Kidney (tissue), 14 donors: ENCODE results near the gene HPSE2. TPM values are rescaled to one million over a fixed set of nuclear protein-coding genes. Genes with fewer than 3 reads are reported as not detected.
A peak's percentile ranks its signal among the peaks of the same experiment; 100 is the strongest.

Experiments
- DNase-seq, 5 donors: peaks; one replicate each; pipeline ENCODE4 v3.0.0-alpha.2; 2013 to 2020
- FAIRE-seq: peaks from 2 replicates; lab custom pipeline; 2012; peaks lifted over from hg19 to GRCh38; lab: Jason Lieb, UNC
- H3K27ac ChIP-seq, 2 donors: one replicate each; pipeline ENCODE4 v1.7.0; 2013; ENCODE audit warnings: low read depth in 2 of 2, low read length in 2 of 2, inconsistent platforms in 1 of 2
- H3K27me3 ChIP-seq: one replicate; pipeline ENCODE4 v1.7.1; 2013; ENCODE audit warnings: low read length, inconsistent platforms; ENCODE audit not compliant: control insufficient read depth, insufficient read depth
- H3K36me3 ChIP-seq, 3 donors: one replicate each; pipeline versions ENCODE4 v1.7.0 to v1.7.1; 2013; ENCODE audit warnings: low read length in 3 of 3, control low read depth in 1 of 3, inconsistent platforms in 1 of 3; ENCODE audit not compliant: insufficient read depth in 3 of 3, control insufficient read depth in 2 of 3
- H3K4me1 ChIP-seq, 3 donors: one replicate each; pipeline versions ENCODE4 v1.7.0 to v1.7.1; 2013; ENCODE audit warnings: low read length in 3 of 3, inconsistent platforms in 1 of 3, low read depth in 1 of 3; ENCODE audit not compliant: control insufficient read depth in 2 of 3, insufficient read depth in 2 of 3
- H3K4me3 ChIP-seq, 3 donors: one replicate each; pipeline versions ENCODE4 v1.7.0 to v1.8.1; 2013; ENCODE audit warnings: low read length in 3 of 3, control low read depth in 1 of 3, inconsistent platforms in 1 of 3
- H3K9ac ChIP-seq, 3 donors: one replicate each; pipeline versions ENCODE4 v1.7.0 to v1.7.1; 2013; ENCODE audit warnings: low read length in 3 of 3, control low read depth in 1 of 3, inconsistent platforms in 1 of 3
- H3K9me3 ChIP-seq, 3 donors: one replicate each; pipeline versions ENCODE4 v1.7.0 to v1.7.1; 2013; ENCODE audit warnings: low read length in 3 of 3, control low read depth in 1 of 3, inconsistent platforms in 1 of 3; ENCODE audit not compliant: control insufficient read depth in 2 of 3, insufficient read depth in 1 of 3
- intact Hi-C: fragments of 100-400 bp; cut with DNase I; formaldehyde crosslinking; loops from one replicate; pipeline ENCODE4 v1.11.1; 2022
- polyA plus RNA-seq: library from polyadenylated mRNA; stranded (reverse); fragments of 350-450 nt; fragmentation: Illumina TruSeq; extraction: RNeasy Lipid Tissue Mini Kit (QIAGEN cat#74804); gene quantifications from one replicate; pipeline ENCODE4 v1.2.3, GENCODE V29; 2014; ENCODE audit warnings: low read depth, low replicate concordance; ENCODE audit not compliant: insufficient read depth
- total RNA-seq: library from RNA; stranded (reverse); fragmentation: NEBNext Ultra II Directional; extraction: Animal tissue kit (Norgen Biotek cat#: 25700); gene quantifications from one replicate; pipeline ENCODE4 v1.2.1, GENCODE V29; 2021
- TF ChIP-seq, protein P1 (sequence below): IDR thresholded peaks from 3 replicates; pipeline ENCODE4 v1.5.1; 2012; ENCODE audit warnings: mild to moderate bottlenecking, moderate library complexity, borderline replicate concordance; ENCODE audit not compliant: insufficient read depth; ENCODE audit errors: extremely low read depth
- donor health status: control.
- donor health status: control.
- donor health status: control.
- donor health status: control.
- donor health status: control.
- donor health status: DM: yes; HTN: yes; CAD: no.
- donor health status: Normal renal cell carcinoma (clear cell type).

The HPSE2 gene
- total and polyA plus RNA-seq, 2 donors from 2014 or later = 1.4 to 3.0 TPM

DNA sequence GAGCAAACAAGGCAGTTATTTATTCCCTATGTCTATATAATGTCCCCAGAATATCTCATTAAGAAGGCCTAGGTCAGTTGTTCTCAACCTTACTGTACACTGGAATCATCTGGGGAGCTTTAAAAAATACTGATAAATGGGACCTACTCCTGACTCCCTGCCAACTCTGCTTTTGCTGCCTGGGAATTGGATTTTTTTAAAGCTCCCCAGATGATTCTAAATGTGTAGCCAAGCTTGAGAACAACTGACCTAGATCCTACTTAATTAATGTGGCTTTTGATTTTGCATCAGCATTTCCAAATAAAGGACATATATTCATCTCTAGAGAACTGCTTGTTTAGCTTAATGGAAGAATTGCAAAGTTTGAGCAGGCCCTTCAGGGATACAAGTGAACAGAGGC is 697.2 kb downstream of the HPSE2 start:
- Histone ChIP-seq H3K4me3 (no peak overlapping the region), H3K9ac (no peak overlapping the region), H3K36me3 (no peaks in the 10 kb centered on the region), H3K4me1 (no peaks in the 10 kb centered on the region), H3K9me3 (no peaks in the 10 kb centered on the region), H3K27me3 (no peaks in the 10 kb centered on the region), H3K27ac (no peak overlapping the region)
- DNase-seq (peak in 3 of 5 donors; percentile 13 to 64 (median 53)), FAIRE-seq (no peak)
- intact Hi-C loops = no loop called here
- TF ChIP-seq, protein P1, sequence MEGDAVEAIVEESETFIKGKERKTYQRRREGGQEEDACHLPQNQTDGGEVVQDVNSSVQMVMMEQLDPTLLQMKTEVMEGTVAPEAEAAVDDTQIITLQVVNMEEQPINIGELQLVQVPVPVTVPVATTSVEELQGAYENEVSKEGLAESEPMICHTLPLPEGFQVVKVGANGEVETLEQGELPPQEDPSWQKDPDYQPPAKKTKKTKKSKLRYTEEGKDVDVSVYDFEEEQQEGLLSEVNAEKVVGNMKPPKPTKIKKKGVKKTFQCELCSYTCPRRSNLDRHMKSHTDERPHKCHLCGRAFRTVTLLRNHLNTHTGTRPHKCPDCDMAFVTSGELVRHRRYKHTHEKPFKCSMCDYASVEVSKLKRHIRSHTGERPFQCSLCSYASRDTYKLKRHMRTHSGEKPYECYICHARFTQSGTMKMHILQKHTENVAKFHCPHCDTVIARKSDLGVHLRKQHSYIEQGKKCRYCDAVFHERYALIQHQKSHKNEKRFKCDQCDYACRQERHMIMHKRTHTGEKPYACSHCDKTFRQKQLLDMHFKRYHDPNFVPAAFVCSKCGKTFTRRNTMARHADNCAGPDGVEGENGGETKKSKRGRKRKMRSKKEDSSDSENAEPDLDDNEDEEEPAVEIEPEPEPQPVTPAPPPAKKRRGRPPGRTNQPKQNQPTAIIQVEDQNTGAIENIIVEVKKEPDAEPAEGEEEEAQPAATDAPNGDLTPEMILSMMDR = no peak

DNA sequence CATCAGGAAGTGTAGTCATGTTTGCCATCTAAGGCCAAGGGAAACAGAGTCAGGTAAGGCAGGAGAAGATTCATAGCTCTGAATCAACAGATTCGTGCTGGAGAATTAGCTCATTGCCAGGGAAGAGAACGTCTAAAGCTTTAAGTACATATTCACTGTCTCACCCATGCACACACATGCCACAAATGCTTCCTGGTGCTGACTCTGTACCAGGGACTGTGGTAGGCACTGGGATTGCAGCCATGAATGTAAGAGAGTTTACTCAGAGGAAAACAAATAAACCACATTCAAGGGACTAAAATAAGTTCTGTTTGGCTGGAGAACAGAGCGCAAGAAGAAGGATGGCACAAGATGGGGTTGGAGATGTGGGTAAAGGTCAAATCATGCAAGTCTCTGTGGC is 699.1 kb downstream of the HPSE2 start:
- Histone ChIP-seq H3K27ac (no peak overlapping the region), H3K4me3 (no peak overlapping the region), H3K36me3 (no peaks in the 10 kb centered on the region), H3K9ac (no peak overlapping the region), H3K9me3 (no peaks in the 10 kb centered on the region), H3K27me3 (no peaks in the 10 kb centered on the region), H3K4me1 (no peaks in the 10 kb centered on the region)
- intact Hi-C loops = no loop called here
- DNase-seq = no peak
- TF ChIP-seq, protein P1 = no peak
- no peak for FAIRE-seq

DNA sequence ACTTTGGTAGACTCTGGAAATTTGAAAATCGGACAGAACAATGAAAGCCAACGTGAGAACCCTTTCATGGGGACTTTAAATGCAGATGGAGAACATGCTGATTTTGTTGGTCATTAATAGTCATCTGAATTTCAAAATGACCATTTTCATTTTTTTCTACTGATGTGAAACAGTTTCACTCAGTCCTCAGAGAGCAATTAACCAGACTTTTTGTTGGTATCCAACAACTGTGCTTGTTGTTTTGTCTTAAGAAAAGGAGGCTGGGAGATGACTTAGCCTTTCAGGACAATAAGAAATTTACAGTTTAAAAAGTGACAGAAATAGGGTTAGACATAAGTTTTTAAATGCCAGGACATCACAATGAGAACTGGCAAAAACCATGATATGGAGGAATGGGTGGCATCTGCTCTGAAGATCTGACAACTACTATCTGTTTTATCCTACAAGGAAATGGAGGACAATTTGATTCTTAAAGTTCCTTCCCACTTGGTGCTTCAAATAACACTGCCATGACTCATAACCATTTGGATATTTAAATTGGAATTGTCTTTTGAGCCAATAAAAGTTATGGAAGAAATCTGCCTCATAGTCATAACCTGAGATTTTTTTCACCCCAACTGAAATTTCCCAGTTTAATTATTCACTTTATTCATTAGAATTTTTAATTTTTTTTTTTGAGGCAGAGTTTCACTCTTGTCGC is 701.8 kb downstream of the HPSE2 start:
- intact Hi-C loops = no loop called here
- FAIRE-seq (no peak), DNase-seq (no peak)
- Histone ChIP-seq H3K4me3 (no peak overlapping the region), H3K27me3 (no peaks in the 10 kb centered on the region), H3K36me3 (no peaks in the 10 kb centered on the region), H3K9ac (no peak overlapping the region), H3K9me3 (no peaks in the 10 kb centered on the region), H3K27ac (no peak overlapping the region), H3K4me1 (no peaks in the 10 kb centered on the region)
- TF ChIP-seq, protein P1 = no peak
